Osteoblast (primary cell): ENCODE results near the gene CCDC54. TPM values are rescaled to one million over a fixed set of nuclear protein-coding genes. Genes with fewer than 3 reads are reported as not detected.

Source experiments
- DNase-seq: peaks from one replicate; pipeline ENCODE4 v3.0.0; 2011; ENCODE audit warnings: low spot score, mixed read lengths; ENCODE audit not compliant: insufficient read length; ENCODE audit errors: missing footprints
- H2AFZ ChIP-seq: 2 replicates; pipeline ENCODE4 v1.6.0; 2011; ENCODE audit warnings: mild to moderate bottlenecking, low read length
- H3K27ac ChIP-seq: 2 replicates; pipeline ENCODE4 v1.5.1; 2011; ENCODE audit warnings: mild to moderate bottlenecking, low read depth, low read length, moderate library complexity
- H3K27me3 ChIP-seq: 2 replicates; pipeline ENCODE4 v1.6.0; 2012; ENCODE audit warnings: mild to moderate bottlenecking, control low read depth, inconsistent platforms, low read length, moderate library complexity; ENCODE audit not compliant: insufficient read depth
- H3K36me3 ChIP-seq: 2 replicates; pipeline ENCODE4 v1.5.1; 2011; ENCODE audit warnings: mild to moderate bottlenecking, low read length, control low read depth, moderate library complexity; ENCODE audit not compliant: insufficient read depth
- H3K4me1 ChIP-seq: 2 replicates; pipeline ENCODE4 v1.5.1; 2011; ENCODE audit warnings: mild to moderate bottlenecking, low read length, control low read depth, moderate library complexity; ENCODE audit not compliant: insufficient read depth
- H3K4me2 ChIP-seq: 2 replicates; pipeline ENCODE4 v1.6.0; 2011; ENCODE audit warnings: mild to moderate bottlenecking, low read length; ENCODE audit not compliant: insufficient read depth
- H3K4me3 ChIP-seq: fragments of 200-600 bp; sonication (generic); 3 replicates; pipeline ENCODE4 v1.5.1; 2012; ENCODE audit warnings: mild to moderate bottlenecking, low read length, inconsistent platforms; ENCODE audit not compliant: insufficient read depth
- H3K79me2 ChIP-seq: 2 replicates; pipeline ENCODE4 v1.6.0; 2012; ENCODE audit warnings: mild to moderate bottlenecking, low read length, control low read depth, inconsistent platforms; ENCODE audit not compliant: insufficient read depth
- H3K9me3 ChIP-seq: 2 replicates; pipeline ENCODE4 v1.5.1; 2011; ENCODE audit warnings: low read depth, low read length, control low read depth
- H4K20me1 ChIP-seq: 2 replicates; pipeline ENCODE4 v1.6.0; 2012; ENCODE audit warnings: mild to moderate bottlenecking, low read length, control low read depth; ENCODE audit not compliant: insufficient read depth
- CTCF ChIP-seq: IDR thresholded peaks from 2 replicates; pipeline ENCODE4 v1.5.1; 2011; ENCODE audit warnings: mild to moderate bottlenecking, low read depth, low read length, moderate library complexity; ENCODE audit errors: extremely low read depth
- total RNA-seq: library from RNA; depleted of rRNA; stranded (reverse); fragments of >200 nt; gene quantifications from 2 replicates; pipeline ENCODE4 v1.2.3, GENCODE V29; 2012

CCDC54 gene
- total RNA-seq, 1 donor, result not detected

- Histone ChIP-seq H3K36me3 (no peaks in the 10 kb centered on the region), H3K27ac (no peak overlapping the region), H3K4me1 (no peaks in the 10 kb centered on the region), H3K4me3 (peak overlapping the region; percentile 66), H4K20me1 (no peaks in the 10 kb centered on the region), H2AFZ (peak overlapping the region; percentile 91), H3K27me3 (no peaks in the 10 kb centered on the region), H3K79me2 (no peaks in the 10 kb centered on the region), H3K4me2 (peak overlapping the region; percentile 88), H3K9me3 (no peaks in the 10 kb centered on the region)
- TF ChIP-seq CTCF, result peak; percentile 74
- no peak for DNase-seq
Observed at GRCh38 chr3:107421170-107421792, 44.0 kb downstream of the CCDC54 start.

- TF ChIP-seq CTCF, result no peak
Observed at GRCh38 chr3:107421881-107422280, 44.6 kb downstream of the CCDC54 start.

GRCh38 chr3:107425033-107425432 is 47.8 kb downstream of the CCDC54 start:
- Histone ChIP-seq H3K27ac (no peak overlapping the region), H4K20me1 (no peaks in the 10 kb centered on the region), H3K79me2 (no peaks in the 10 kb centered on the region), H3K27me3 (no peaks in the 10 kb centered on the region), H3K4me3 (no peak overlapping the region), H2AFZ (no peak overlapping the region), H3K36me3 (no peaks in the 10 kb centered on the region), H3K4me1 (peaks cover under 1% of the 10 kb centered on the region), H3K4me2 (no peak overlapping the region), H3K9me3 (no peaks in the 10 kb centered on the region)
- no peak for TF ChIP-seq CTCF
- no peak for DNase-seq

More at GRCh38 chr3:107421881-107422280, 44.6 kb downstream of the CCDC54 start:
- H3K79me2 ChIP-seq, result no peaks in the 10 kb centered on the region
- no peak overlapping the region for H3K4me3 ChIP-seq
- no peak overlapping the region for H3K27ac ChIP-seq
- H3K4me1 ChIP-seq, result no peaks in the 10 kb centered on the region
- H3K27me3 ChIP-seq, result no peaks in the 10 kb centered on the region
- H3K4me2 ChIP-seq, result no peak overlapping the region
- no peak overlapping the region for H2AFZ ChIP-seq
- DNase-seq, result no peak
- no peaks in the 10 kb centered on the region for H3K9me3 ChIP-seq
- no peaks in the 10 kb centered on the region for H4K20me1 ChIP-seq
- no peaks in the 10 kb centered on the region for H3K36me3 ChIP-seq

- Histone ChIP-seq H3K27ac (no peak overlapping the region), H4K20me1 (no peaks in the 10 kb centered on the region), H3K27me3 (no peaks in the 10 kb centered on the region), H3K79me2 (no peaks in the 10 kb centered on the region), H3K36me3 (no peaks in the 10 kb centered on the region), H3K4me2 (no peak overlapping the region), H3K4me3 (no peak overlapping the region), H3K9me3 (no peaks in the 10 kb centered on the region), H2AFZ (no peak overlapping the region), H3K4me1 (peaks cover 9% of the 10 kb centered on the region)
- no peak for TF ChIP-seq CTCF
- no peak for DNase-seq
Observed at GRCh38 chr3:107426223-107426622, 49.0 kb downstream of the CCDC54 start.

Other genes with a start within 250 kb of the CCDC54 start
- gene BBX, start 145.5 kb downstream of the CCDC54 start, total RNA-seq, result 63.4 and 66.6 TPM in 2 replicates